ENCODE results near the gene JMJD1C. TPM values are rescaled to one million over a fixed set of nuclear protein-coding genes. Genes with fewer than 3 reads are reported as not detected.

Gene JMJD1C
- total RNA-seq, 1 experiment from 2014 or later: 66.3 TPM

DNA sequence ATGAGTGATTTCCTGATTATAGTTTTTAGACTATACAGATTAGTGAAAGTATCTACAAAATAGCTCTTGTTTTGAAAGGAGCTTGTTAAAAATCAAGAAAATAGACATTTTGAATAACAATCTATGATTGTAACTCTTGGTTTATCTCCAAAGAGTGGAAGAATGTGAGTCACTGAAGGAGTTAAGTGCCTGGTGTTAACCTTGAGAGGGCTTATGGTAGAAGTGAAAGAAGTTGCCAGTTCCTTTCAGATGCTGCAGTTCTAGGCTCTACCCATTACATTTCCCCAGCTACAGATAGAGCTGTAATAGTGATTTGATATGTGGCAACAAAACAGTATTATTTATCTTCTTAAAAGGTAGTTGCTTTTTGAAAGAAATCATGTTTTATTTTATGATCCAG, 320.0 kb downstream of the JMJD1C start (continued):
- no peak for TF ChIP-seq JUND (IDR thresholded peaks at IDR 0.05)
- no peak for TF ChIP-seq EGR1 (IDR thresholded peaks at IDR 0.05; ENCODE audit: low read depth)
- no peak for TF ChIP-seq EZH2phosphoT487 (IDR thresholded peaks at IDR 0.05; ENCODE audit: borderline replicate concordance)
- TF ChIP-seq SIN3A (IDR thresholded peaks at IDR 0.05; ENCODE audit: low read depth): no peak
- TF ChIP-seq, protein P1, sequence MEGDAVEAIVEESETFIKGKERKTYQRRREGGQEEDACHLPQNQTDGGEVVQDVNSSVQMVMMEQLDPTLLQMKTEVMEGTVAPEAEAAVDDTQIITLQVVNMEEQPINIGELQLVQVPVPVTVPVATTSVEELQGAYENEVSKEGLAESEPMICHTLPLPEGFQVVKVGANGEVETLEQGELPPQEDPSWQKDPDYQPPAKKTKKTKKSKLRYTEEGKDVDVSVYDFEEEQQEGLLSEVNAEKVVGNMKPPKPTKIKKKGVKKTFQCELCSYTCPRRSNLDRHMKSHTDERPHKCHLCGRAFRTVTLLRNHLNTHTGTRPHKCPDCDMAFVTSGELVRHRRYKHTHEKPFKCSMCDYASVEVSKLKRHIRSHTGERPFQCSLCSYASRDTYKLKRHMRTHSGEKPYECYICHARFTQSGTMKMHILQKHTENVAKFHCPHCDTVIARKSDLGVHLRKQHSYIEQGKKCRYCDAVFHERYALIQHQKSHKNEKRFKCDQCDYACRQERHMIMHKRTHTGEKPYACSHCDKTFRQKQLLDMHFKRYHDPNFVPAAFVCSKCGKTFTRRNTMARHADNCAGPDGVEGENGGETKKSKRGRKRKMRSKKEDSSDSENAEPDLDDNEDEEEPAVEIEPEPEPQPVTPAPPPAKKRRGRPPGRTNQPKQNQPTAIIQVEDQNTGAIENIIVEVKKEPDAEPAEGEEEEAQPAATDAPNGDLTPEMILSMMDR (IDR thresholded peaks at IDR 0.05 in 2 of 3, conservative IDR thresholded peaks at IDR 0.05 in 1 of 3; ENCODE audit: borderline replicate concordance in 1 of 3, insufficient read depth in 1 of 3, low read depth in 2 of 3, low read length in 2 of 3): no peak
- TF ChIP-seq ELF1 (IDR thresholded peaks at IDR 0.05; ENCODE audit: borderline replicate concordance, low read depth): no peak
- no peak for TF ChIP-seq YY1 (IDR thresholded peaks at IDR 0.05; ENCODE audit: extremely low read depth, insufficient replicate concordance, low read depth, low read length)
- TF ChIP-seq, protein P2, sequence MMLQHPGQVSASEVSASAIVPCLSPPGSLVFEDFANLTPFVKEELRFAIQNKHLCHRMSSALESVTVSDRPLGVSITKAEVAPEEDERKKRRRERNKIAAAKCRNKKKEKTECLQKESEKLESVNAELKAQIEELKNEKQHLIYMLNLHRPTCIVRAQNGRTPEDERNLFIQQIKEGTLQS (IDR thresholded peaks at IDR 0.05): no peak

DNA sequence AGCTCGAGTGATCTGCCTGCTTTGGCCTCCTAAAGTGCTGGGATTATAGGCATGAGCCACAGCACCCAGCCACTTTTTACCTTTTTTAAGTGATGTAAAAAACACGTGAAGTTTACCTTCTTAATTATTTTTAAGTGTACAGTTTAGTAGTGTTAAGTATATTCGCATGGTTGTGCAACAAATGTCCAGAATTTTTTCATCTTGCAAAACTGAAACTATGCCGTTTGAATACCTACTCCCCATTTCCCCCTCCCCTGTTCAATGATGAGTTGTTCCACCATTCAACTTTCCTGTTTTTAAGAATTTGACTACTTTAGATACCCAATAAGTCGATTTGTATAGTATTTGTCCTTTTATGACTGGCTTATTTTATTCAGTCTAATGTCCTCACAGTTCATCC, 321.8 kb downstream of the JMJD1C start:
- H3K4me1 ChIP-seq (ENCODE audit: control insufficient read depth in 1 of 2, insufficient read depth in 2 of 2, low read length in 2 of 2): no peaks in the 10 kb centered on the region
- H3K79me2 ChIP-seq (ENCODE audit: insufficient read depth, low read length): peaks cover 92% of the 10 kb centered on the region
- DNase-seq (ENCODE audit: low read depth, low spot score) (no peak), ATAC-seq (no peak)
- H3K9me2 ChIP-seq (ENCODE audit: insufficient read depth): no peaks in the 10 kb centered on the region
- no peak overlapping the region for H3K27ac ChIP-seq (ENCODE audit: low read depth, low read length)
- no TSS peak for BruUV-seq (replicated peaks)
- ChIA-PET RAD21 (ENCODE audit: low non-redundant PET in 1 of 2, low total read pairs in 2 of 2, uncharacterized antibody in 2 of 2, unreplicated experiment in 2 of 2) (no interaction called here), POLR2A (no interaction called here), CTCF (interaction anchor here (1.3 to 1.4 kb wide), 2 partner anchors 14 to 534 kb away, joined by 3 to 4 read pairs; no protein-coding TSS in a partner anchor)
- no peak overlapping the region for H3K4me2 ChIP-seq (ENCODE audit: low read length)
- no peaks in the 10 kb centered on the region for H3K36me3 ChIP-seq (ENCODE audit: control insufficient read depth in 1 of 2, insufficient read depth in 2 of 2, low read length in 2 of 2)
- H2AFZ ChIP-seq (ENCODE audit: low read depth, low read length, poor library complexity, severe bottlenecking): no peak overlapping the region
- no peaks in the 10 kb centered on the region for H3K9me3 ChIP-seq (ENCODE audit: control insufficient read depth in 1 of 2, insufficient read depth in 1 of 2, low read depth in 1 of 2, low read length in 2 of 2)
- H4K20me1 ChIP-seq (ENCODE audit: insufficient read depth): no peaks in the 10 kb centered on the region; the same call in 1 of the 2 replicates
- H3K9ac ChIP-seq (ENCODE audit: low read length): no peak overlapping the region
- intact Hi-C loops (cut with micrococcal nuclease): no loop called here
- no peaks in the 10 kb centered on the region for H3K27me3 ChIP-seq (ENCODE audit: insufficient read depth, low read length)
- no peak overlapping the region for H3K4me3 ChIP-seq (replicated peaks in 1 of 2; ENCODE audit: low read depth in 1 of 2, low read length in 2 of 2)
- TF ChIP-seq, protein P2 (IDR thresholded peaks at IDR 0.05): no peak
- no peak for TF ChIP-seq TCF7L2 (IDR thresholded peaks at IDR 0.05; ENCODE audit: borderline replicate concordance, extremely low read depth, insufficient read depth, insufficient read length)
- TF ChIP-seq, protein P1 (IDR thresholded peaks at IDR 0.05 in 2 of 3, conservative IDR thresholded peaks at IDR 0.05 in 1 of 3; ENCODE audit: borderline replicate concordance in 1 of 3, insufficient read depth in 1 of 3, low read depth in 2 of 3, low read length in 2 of 3): no peak
- no peak for TF ChIP-seq ELF1 (IDR thresholded peaks at IDR 0.05; ENCODE audit: borderline replicate concordance, low read depth)
- TF ChIP-seq CEBPB (IDR thresholded peaks at IDR 0.05; ENCODE audit: low read depth): no peak
- TF ChIP-seq EZH2phosphoT487 (IDR thresholded peaks at IDR 0.05; ENCODE audit: borderline replicate concordance): no peak
- no peak for TF ChIP-seq POLR2AphosphoS5 (IDR thresholded peaks at IDR 0.05; ENCODE audit: low read depth, low read length)
- no peak for TF ChIP-seq RAD21 (IDR thresholded peaks at IDR 0.05; ENCODE audit: low read depth)
- no peak for TF ChIP-seq SP1 (IDR thresholded peaks at IDR 0.05; ENCODE audit: low read depth)
- TF ChIP-seq, protein P3, sequence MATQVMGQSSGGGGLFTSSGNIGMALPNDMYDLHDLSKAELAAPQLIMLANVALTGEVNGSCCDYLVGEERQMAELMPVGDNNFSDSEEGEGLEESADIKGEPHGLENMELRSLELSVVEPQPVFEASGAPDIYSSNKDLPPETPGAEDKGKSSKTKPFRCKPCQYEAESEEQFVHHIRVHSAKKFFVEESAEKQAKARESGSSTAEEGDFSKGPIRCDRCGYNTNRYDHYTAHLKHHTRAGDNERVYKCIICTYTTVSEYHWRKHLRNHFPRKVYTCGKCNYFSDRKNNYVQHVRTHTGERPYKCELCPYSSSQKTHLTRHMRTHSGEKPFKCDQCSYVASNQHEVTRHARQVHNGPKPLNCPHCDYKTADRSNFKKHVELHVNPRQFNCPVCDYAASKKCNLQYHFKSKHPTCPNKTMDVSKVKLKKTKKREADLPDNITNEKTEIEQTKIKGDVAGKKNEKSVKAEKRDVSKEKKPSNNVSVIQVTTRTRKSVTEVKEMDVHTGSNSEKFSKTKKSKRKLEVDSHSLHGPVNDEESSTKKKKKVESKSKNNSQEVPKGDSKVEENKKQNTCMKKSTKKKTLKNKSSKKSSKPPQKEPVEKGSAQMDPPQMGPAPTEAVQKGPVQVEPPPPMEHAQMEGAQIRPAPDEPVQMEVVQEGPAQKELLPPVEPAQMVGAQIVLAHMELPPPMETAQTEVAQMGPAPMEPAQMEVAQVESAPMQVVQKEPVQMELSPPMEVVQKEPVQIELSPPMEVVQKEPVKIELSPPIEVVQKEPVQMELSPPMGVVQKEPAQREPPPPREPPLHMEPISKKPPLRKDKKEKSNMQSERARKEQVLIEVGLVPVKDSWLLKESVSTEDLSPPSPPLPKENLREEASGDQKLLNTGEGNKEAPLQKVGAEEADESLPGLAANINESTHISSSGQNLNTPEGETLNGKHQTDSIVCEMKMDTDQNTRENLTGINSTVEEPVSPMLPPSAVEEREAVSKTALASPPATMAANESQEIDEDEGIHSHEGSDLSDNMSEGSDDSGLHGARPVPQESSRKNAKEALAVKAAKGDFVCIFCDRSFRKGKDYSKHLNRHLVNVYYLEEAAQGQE (IDR thresholded peaks at IDR 0.05; ENCODE audit: low read depth): no peak
- no peak for TF ChIP-seq SRF (IDR thresholded peaks at IDR 0.05; ENCODE audit: low read depth)
- no peak for TF ChIP-seq POLR2A (IDR thresholded peaks at IDR 0.05; ENCODE audit: borderline replicate concordance, extremely low read depth, insufficient read depth, insufficient read length)
- no peak for TF ChIP-seq CBX3 (IDR thresholded peaks at IDR 0.05; ENCODE audit: low read depth)
- TF ChIP-seq YY1 (IDR thresholded peaks at IDR 0.05; ENCODE audit: extremely low read depth, insufficient replicate concordance, low read depth, low read length): no peak

Data from HCT116 (cell line).